Measurements from ENCODE around the gene ANKRD12. TPM values are rescaled to one million over a fixed set of nuclear protein-coding genes. Genes with fewer than 3 reads are reported as not detected.

Gene ANKRD12
- total and polyA plus RNA-seq, 4 donors, result 2.7 to 59.7 (median 17.3) TPM

DNA sequence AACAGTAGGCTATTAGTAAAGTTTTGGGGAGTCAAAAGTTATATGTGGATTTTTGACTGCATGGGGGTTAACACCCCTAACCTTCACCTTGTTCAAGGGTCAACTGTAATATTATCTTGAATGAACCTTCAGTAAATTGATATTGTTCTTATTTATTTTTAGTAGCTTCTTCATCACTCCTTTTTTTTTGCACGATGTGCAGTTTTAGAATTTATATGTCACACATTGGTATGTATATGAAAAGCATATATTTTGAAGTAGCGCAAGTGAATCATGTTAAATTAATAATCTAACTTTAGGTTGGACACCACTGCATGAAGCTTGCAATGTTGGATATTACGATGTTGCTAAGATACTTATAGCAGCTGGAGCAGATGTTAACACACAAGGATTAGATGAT, 79.9 kb downstream of the ANKRD12 start:
- WGBS, result 97% methylated on average over 3 of the region's 3 CpGs
- peaks cover 3 to 52% (median 23%) of the 10 kb centered on the region in 4 donors for H3K36me3 ChIP-seq (ENCODE audit: control insufficient read depth in 4 of 4, insufficient read depth in 3 of 4, low read depth in 1 of 4, low read length in 3 of 4)
- no peak for DNase-seq (ENCODE audit: low spot score)
- H3K4me1 ChIP-seq (ENCODE audit: control insufficient read depth in 4 of 4, insufficient read depth in 4 of 4, low read length in 3 of 4), result no peaks in the 10 kb centered on the region
- H3K27ac ChIP-seq (ENCODE audit: low read depth in 1 of 2, low read length in 2 of 2), result no peak overlapping the region
- no peak overlapping the region for H3K4me3 ChIP-seq (ENCODE audit: low read depth in 1 of 3, low read length in 3 of 3)
- no peak for TF ChIP-seq TAF1 (conservative IDR thresholded peaks at IDR 0.05)
- no peak for TF ChIP-seq YY1 (IDR thresholded peaks at IDR 0.05)
- TF ChIP-seq HNF4G (IDR thresholded peaks at IDR 0.05), result no peak
- no peak for TF ChIP-seq FOXA2 (IDR thresholded peaks at IDR 0.05)
- no peak for TF ChIP-seq RAD21 (IDR thresholded peaks at IDR 0.05)
- TF ChIP-seq HNF4A (conservative IDR thresholded peaks at IDR 0.05), result no peak
- TF ChIP-seq, protein P1, sequence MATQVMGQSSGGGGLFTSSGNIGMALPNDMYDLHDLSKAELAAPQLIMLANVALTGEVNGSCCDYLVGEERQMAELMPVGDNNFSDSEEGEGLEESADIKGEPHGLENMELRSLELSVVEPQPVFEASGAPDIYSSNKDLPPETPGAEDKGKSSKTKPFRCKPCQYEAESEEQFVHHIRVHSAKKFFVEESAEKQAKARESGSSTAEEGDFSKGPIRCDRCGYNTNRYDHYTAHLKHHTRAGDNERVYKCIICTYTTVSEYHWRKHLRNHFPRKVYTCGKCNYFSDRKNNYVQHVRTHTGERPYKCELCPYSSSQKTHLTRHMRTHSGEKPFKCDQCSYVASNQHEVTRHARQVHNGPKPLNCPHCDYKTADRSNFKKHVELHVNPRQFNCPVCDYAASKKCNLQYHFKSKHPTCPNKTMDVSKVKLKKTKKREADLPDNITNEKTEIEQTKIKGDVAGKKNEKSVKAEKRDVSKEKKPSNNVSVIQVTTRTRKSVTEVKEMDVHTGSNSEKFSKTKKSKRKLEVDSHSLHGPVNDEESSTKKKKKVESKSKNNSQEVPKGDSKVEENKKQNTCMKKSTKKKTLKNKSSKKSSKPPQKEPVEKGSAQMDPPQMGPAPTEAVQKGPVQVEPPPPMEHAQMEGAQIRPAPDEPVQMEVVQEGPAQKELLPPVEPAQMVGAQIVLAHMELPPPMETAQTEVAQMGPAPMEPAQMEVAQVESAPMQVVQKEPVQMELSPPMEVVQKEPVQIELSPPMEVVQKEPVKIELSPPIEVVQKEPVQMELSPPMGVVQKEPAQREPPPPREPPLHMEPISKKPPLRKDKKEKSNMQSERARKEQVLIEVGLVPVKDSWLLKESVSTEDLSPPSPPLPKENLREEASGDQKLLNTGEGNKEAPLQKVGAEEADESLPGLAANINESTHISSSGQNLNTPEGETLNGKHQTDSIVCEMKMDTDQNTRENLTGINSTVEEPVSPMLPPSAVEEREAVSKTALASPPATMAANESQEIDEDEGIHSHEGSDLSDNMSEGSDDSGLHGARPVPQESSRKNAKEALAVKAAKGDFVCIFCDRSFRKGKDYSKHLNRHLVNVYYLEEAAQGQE (IDR thresholded peaks at IDR 0.05), result no peak
- H3K9ac ChIP-seq (ENCODE audit: low read depth in 1 of 2, low read length in 2 of 2), result no peak overlapping the region
- H3K27me3 ChIP-seq (ENCODE audit: control insufficient read depth in 4 of 4, insufficient read depth in 4 of 4, low read length in 3 of 4), result no peaks in the 10 kb centered on the region
- no peaks in the 10 kb centered on the region for H3K9me3 ChIP-seq (ENCODE audit: control insufficient read depth in 4 of 4, low read length in 3 of 4)

- H3K36me3 ChIP-seq (ENCODE audit: control insufficient read depth in 4 of 4, insufficient read depth in 3 of 4, low read depth in 1 of 4, low read length in 3 of 4), result peaks cover 3 to 51% (median 30%) of the 10 kb centered on the region in 4 donors
- 94% methylated on average over 3 of the region's 3 CpGs for WGBS
- H3K27ac ChIP-seq (ENCODE audit: low read depth in 1 of 2, low read length in 2 of 2), result no peak overlapping the region
- DNase-seq (ENCODE audit: low spot score), result no peak
- H3K9ac ChIP-seq (ENCODE audit: low read depth in 1 of 2, low read length in 2 of 2), result no peak overlapping the region
- H3K4me3 ChIP-seq (ENCODE audit: low read depth in 1 of 3, low read length in 3 of 3), result no peak overlapping the region
- no peaks in the 10 kb centered on the region for H3K9me3 ChIP-seq (ENCODE audit: control insufficient read depth in 4 of 4, low read length in 3 of 4)
- no peaks in the 10 kb centered on the region for H3K4me1 ChIP-seq (ENCODE audit: control insufficient read depth in 4 of 4, insufficient read depth in 4 of 4, low read length in 3 of 4)
- no peak for TF ChIP-seq GABPA (IDR thresholded peaks at IDR 0.05 in 1 of 2, conservative IDR thresholded peaks at IDR 0.05 in 1 of 2)
- peak; percentile 59 for TF ChIP-seq NR2F2 (IDR thresholded peaks at IDR 0.05)
- no peaks in the 10 kb centered on the region for H3K27me3 ChIP-seq (ENCODE audit: control insufficient read depth in 4 of 4, insufficient read depth in 4 of 4, low read length in 3 of 4)
These were observed 81.3 kb downstream of the ANKRD12 start for GRCh38 chr18:9217743-9218451.

DNA sequence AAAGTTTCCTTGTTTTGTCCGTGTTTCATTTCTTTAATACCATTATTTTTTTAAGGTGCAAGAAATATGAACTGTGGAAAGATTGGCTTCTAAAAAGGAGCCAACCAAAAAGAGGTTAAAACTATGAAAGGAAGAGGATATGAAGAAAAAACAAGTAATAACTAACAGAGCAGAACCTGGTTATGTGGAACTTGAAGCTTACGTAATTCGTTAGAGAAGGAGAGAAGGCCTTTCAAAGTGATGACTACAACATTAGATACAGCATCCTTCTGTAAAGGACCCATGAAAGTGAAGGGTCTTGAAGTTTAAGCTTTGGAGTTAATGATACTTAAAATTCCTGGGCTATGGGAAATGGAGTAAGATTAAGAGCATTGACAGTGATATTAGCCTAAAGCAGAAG, 84.5 kb downstream of the ANKRD12 start:
- WGBS, result 91% methylated on average over 3 of the region's 3 CpGs
- no peak for TF ChIP-seq RAD21 (IDR thresholded peaks at IDR 0.05)
- TF ChIP-seq HNF4G (IDR thresholded peaks at IDR 0.05), result no peak
- TF ChIP-seq, protein P1 (IDR thresholded peaks at IDR 0.05), result no peak
- TF ChIP-seq, protein P2, sequence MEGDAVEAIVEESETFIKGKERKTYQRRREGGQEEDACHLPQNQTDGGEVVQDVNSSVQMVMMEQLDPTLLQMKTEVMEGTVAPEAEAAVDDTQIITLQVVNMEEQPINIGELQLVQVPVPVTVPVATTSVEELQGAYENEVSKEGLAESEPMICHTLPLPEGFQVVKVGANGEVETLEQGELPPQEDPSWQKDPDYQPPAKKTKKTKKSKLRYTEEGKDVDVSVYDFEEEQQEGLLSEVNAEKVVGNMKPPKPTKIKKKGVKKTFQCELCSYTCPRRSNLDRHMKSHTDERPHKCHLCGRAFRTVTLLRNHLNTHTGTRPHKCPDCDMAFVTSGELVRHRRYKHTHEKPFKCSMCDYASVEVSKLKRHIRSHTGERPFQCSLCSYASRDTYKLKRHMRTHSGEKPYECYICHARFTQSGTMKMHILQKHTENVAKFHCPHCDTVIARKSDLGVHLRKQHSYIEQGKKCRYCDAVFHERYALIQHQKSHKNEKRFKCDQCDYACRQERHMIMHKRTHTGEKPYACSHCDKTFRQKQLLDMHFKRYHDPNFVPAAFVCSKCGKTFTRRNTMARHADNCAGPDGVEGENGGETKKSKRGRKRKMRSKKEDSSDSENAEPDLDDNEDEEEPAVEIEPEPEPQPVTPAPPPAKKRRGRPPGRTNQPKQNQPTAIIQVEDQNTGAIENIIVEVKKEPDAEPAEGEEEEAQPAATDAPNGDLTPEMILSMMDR (IDR thresholded peaks at IDR 0.05; ENCODE audit: low read depth, low read length, missing input control), result no peak
- TF ChIP-seq, protein P3, sequence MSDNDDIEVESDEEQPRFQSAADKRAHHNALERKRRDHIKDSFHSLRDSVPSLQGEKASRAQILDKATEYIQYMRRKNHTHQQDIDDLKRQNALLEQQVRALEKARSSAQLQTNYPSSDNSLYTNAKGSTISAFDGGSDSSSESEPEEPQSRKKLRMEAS (IDR thresholded peaks at IDR 0.05), result no peak
- TF ChIP-seq GABPA (IDR thresholded peaks at IDR 0.05 in 1 of 2, conservative IDR thresholded peaks at IDR 0.05 in 1 of 2), result no peak
- no peak for TF ChIP-seq RXRA (IDR thresholded peaks at IDR 0.05)
- no peak for TF ChIP-seq SP1 (IDR thresholded peaks at IDR 0.05)
- no peak for TF ChIP-seq FOXA2 (IDR thresholded peaks at IDR 0.05)
- TF ChIP-seq EGR1 (IDR thresholded peaks at IDR 0.05; ENCODE audit: low read depth in 2 of 2), result no peak
- TF ChIP-seq, protein P4, sequence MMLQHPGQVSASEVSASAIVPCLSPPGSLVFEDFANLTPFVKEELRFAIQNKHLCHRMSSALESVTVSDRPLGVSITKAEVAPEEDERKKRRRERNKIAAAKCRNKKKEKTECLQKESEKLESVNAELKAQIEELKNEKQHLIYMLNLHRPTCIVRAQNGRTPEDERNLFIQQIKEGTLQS (IDR thresholded peaks at IDR 0.05), result no peak
- DNase-seq (ENCODE audit: low spot score), result no peak
- Histone ChIP-seq H3K9ac (ENCODE audit: low read depth in 1 of 2, low read length in 2 of 2) (no peak overlapping the region), H3K36me3 (ENCODE audit: control insufficient read depth in 4 of 4, insufficient read depth in 3 of 4, low read depth in 1 of 4, low read length in 3 of 4) (peaks cover 2 to 38% (median 28%) of the 10 kb centered on the region in 4 donors), H3K4me3 (ENCODE audit: low read depth in 1 of 3, low read length in 3 of 3) (no peak overlapping the region), H3K9me3 (ENCODE audit: control insufficient read depth in 4 of 4, low read length in 3 of 4) (no peaks in the 10 kb centered on the region), H3K4me1 (ENCODE audit: control insufficient read depth in 4 of 4, insufficient read depth in 4 of 4, low read length in 3 of 4) (no peaks in the 10 kb centered on the region), H3K27ac (ENCODE audit: low read depth in 1 of 2, low read length in 2 of 2) (no peak overlapping the region), H3K27me3 (ENCODE audit: control insufficient read depth in 4 of 4, insufficient read depth in 4 of 4, low read length in 3 of 4) (no peaks in the 10 kb centered on the region)

Measured in liver (tissue), 9 donors.